Lung (tissue), 12 donors: ENCODE results near the gene SHANK3. TPM values are rescaled to one million over a fixed set of nuclear protein-coding genes. Genes with fewer than 3 reads are reported as not detected.

Experiments
- ATAC-seq: fragments of 200-7000 bp; cut with Tn5 transposase; one replicate; pipeline ENCODE4 v1.9.1; 2020; ENCODE audit warnings: moderate number of reproducible peaks; ENCODE audit not compliant: insufficient read depth, low FRiP score
- DNase-seq, 3 donors: peaks; one replicate each; pipeline ENCODE4 v3.0.0-alpha.2; 2013 to 2017
- H3K27ac ChIP-seq, 2 donors: one replicate each; pipeline ENCODE4 v1.5.1; 2013; ENCODE audit warnings: mild to moderate bottlenecking in 2 of 2, moderate library complexity in 2 of 2, control low read depth in 1 of 2, inconsistent platforms in 1 of 2, low read depth in 1 of 2, low read length in 1 of 2
- H3K27me3 ChIP-seq, 3 donors: one replicate each; pipeline ENCODE4 v1.5.1; 2013; ENCODE audit warnings: low read length in 2 of 3; ENCODE audit not compliant: control insufficient read depth in 3 of 3, insufficient read depth in 3 of 3
- H3K36me3 ChIP-seq, 4 donors: one replicate each; pipeline ENCODE4 v1.5.1; 2013; ENCODE audit warnings: low read length in 4 of 4, mild to moderate bottlenecking in 1 of 4, moderate library complexity in 1 of 4; ENCODE audit not compliant: control insufficient read depth in 4 of 4, insufficient read depth in 4 of 4
- H3K4me1 ChIP-seq, 5 donors: one replicate each; pipeline ENCODE4 v1.5.1; 2013; ENCODE audit warnings: low read length in 5 of 5, mild to moderate bottlenecking in 2 of 5, moderate library complexity in 1 of 5; ENCODE audit not compliant: control insufficient read depth in 5 of 5, insufficient read depth in 5 of 5
- H3K4me3 ChIP-seq: one replicate; pipeline ENCODE4 v1.5.1; 2013; ENCODE audit warnings: mild to moderate bottlenecking, control low read depth, moderate library complexity
- H3K9ac ChIP-seq, 2 donors: one replicate each; pipeline ENCODE4 v1.5.1; 2013; ENCODE audit warnings: low read length in 2 of 2, control low read depth in 1 of 2; ENCODE audit not compliant: insufficient read depth in 1 of 2
- H3K9me3 ChIP-seq, 4 donors: one replicate each; pipeline ENCODE4 v1.5.1; 2013; ENCODE audit warnings: low read length in 3 of 4, mild to moderate bottlenecking in 1 of 4, moderate library complexity in 1 of 4; ENCODE audit not compliant: control insufficient read depth in 4 of 4, insufficient read depth in 3 of 4
- CTCF ChIP-seq: IDR thresholded peaks from 2 replicates; pipeline ENCODE4 v1.5.1; 2012; ENCODE audit warnings: mild to moderate bottlenecking; ENCODE audit errors: control extremely low read depth, extremely low read depth
- WGBS, 2 donors: extraction: QIAGEN DNeasy Blood & Tissue Kit; methylation state at CpG; one replicate each; pipeline ENCODE4 v1.1.7; 2013; 5-methylcytosine and 5-hydroxymethylcytosine counted together
- polyA plus RNA-seq, 2 donors: library from polyadenylated mRNA; stranded (reverse); fragments of 200-250 nt; gene quantifications; one replicate each; pipeline ENCODE4 v1.2.1, GENCODE V29; 2013
- total RNA-seq, 2 donors: library from RNA; depleted of rRNA in 1 of 2; stranded (reverse); fragments of >200 nt in 1 of 2; gene quantifications; one replicate each; pipeline ENCODE4 v1.2.1, GENCODE V29; 2014 to 2021
- donor health status: control.
- donor health status: control.
- donor health status: Bipolar disorder and iron deficiency.
- donor health status: healthy.
- donor health status: DM: yes; HTN: yes; CAD: no.

SHANK3 gene
- total and polyA plus RNA-seq, 4 donors, result 15.5 to 44.0 (median 22.8) TPM

- TF ChIP-seq CTCF, result no peak
- H3K36me3 ChIP-seq, result peaks cover 0 to 32% (median 4%) of the 10 kb centered on the region in 4 donors
These were observed 26.6 kb downstream of the SHANK3 start for GRCh38 chr22:50699001-50699755.

DNA sequence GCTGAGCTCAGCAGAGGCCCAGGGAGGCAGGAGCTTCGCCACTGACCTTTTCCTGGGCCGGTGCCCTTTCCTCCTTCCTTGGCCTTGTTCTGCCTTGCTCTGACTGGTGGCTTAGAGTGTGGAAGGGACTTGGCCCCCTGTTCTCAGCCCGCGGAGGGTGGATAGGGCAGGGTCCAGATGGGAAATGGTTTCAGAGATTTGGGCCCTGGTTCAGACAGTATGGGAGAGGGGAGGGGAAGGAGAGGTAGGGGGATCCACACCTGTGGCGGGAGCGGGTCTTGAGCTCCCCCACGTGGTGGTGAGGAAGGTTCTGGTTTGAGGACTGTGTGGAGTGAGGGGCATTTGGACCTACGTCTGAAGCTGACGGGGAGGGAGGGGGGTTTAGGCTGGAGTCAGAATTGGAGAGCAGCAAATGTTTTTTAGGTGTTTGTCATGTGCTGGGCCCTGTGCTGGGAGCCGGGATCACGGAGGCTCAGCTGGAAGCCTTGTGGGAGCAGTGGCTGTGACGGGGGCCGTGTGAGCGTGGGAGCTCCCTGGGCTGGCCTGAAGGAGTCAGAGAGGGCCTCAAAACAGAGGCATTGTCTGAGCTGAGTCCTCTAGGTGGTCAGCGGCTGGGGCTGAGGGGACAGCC, 27.2 kb downstream of the SHANK3 start:
- H3K4me3 ChIP-seq, result no peak overlapping the region
- no peak for ATAC-seq
- no peak for DNase-seq
- H3K27me3 ChIP-seq, result no peaks in the 10 kb centered on the region
- H3K36me3 ChIP-seq, result peaks cover 0 to 32% (median 4%) of the 10 kb centered on the region in 4 donors
- TF ChIP-seq CTCF, result no peak
- H3K27ac ChIP-seq, result peak overlapping the region in 1 of 2 donors; percentile 2
- peaks cover 0 to 11% (median 3%) of the 10 kb centered on the region in 5 donors for H3K4me1 ChIP-seq
- WGBS, 2 donors, result 74 to 76% methylated on average over 15 of the region's 15 CpGs
- H3K9ac ChIP-seq, result no peak overlapping the region
- no peaks in the 10 kb centered on the region for H3K9me3 ChIP-seq

More at GRCh38 chr22:50699001-50699755, 26.6 kb downstream of the SHANK3 start:
- DNase-seq (no peak), ATAC-seq (no peak)
- no peaks in the 10 kb centered on the region for H3K27me3 ChIP-seq
- no peak overlapping the region for H3K4me3 ChIP-seq
- H3K4me1 ChIP-seq, result peaks cover 0 to 10% (median 0%) of the 10 kb centered on the region in 5 donors
- H3K9ac ChIP-seq, result no peak overlapping the region
- H3K9me3 ChIP-seq, result no peaks in the 10 kb centered on the region
- WGBS, 2 donors, result 84 to 91% methylated on average over 13 to 15 of the region's 15 CpGs
- peak overlapping the region in 1 of 2 donors; percentile 30 for H3K27ac ChIP-seq

DNA sequence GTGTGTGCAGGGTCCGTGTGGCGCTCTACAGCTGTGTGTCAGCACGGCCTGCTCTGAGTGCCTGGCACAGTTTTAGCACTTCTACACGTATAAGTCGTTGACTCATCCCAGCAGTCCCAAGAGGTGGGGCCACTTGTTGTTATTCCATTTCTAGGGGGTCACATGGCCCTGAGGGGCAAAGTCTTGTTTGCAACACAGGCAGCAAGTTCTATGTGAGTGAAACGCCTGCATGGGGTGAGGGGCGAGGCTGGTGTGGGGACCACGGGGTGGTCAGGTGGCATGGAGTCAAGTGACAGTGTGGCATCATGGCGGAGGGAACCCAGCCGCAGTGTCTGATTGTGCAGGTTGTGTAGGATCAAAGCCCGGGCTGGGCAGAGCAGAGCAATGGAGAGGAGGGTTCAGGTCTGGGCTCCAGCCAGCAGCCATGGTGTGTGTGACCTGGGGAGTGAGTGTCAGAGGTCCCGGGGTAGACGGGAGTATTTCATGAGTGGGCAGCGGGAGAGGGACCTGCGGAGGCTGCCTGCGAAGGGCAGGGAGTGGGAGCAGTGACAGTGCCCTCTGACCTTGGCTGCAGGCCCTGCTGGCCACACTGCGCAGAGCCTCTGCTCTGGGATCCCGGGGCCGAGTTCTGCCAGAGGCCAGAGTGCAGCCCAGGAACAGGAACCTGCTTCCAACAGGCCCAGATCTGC, 27.9 kb downstream of the SHANK3 start:
- H3K9ac ChIP-seq, result no peak overlapping the region
- 75 to 87% methylated on average over 19 of the region's 19 CpGs for WGBS, 2 donors
- H3K27ac ChIP-seq, result peak overlapping the region in 1 of 2 donors; percentile 28
- no peak overlapping the region for H3K4me3 ChIP-seq
- H3K27me3 ChIP-seq, result no peaks in the 10 kb centered on the region
- peaks cover 0 to 13% (median 6%) of the 10 kb centered on the region in 5 donors for H3K4me1 ChIP-seq
- peaks cover 0 to 31% (median 4%) of the 10 kb centered on the region in 4 donors for H3K36me3 ChIP-seq
- ATAC-seq (no peak), DNase-seq (no peak)
- H3K9me3 ChIP-seq, result no peaks in the 10 kb centered on the region
- no peak for TF ChIP-seq CTCF
